ENCODE results near the gene ITPRID2. TPM values are rescaled to one million over a fixed set of nuclear protein-coding genes. Genes with fewer than 3 reads are reported as not detected.

The ITPRID2 gene
- total RNA-seq, 1 experiment from 2014 or later, result 54.8 TPM

- no peak overlapping the region for H3K4me3 Mint-ChIP-seq (ENCODE audit: unreplicated experiment)
- H3K9me3 Mint-ChIP-seq (ENCODE audit: unreplicated experiment), result no peaks in the 10 kb centered on the region
- ChIA-PET POLR2A (no interaction called here), CTCF (no interaction called here)
- no peak overlapping the region for H3K27ac Mint-ChIP-seq (ENCODE audit: unreplicated experiment)
- no peaks in the 10 kb centered on the region for H3K9me3 ChIP-seq
- TF ChIP-seq CTCF (IDR thresholded peaks at IDR 0.05; ENCODE audit: insufficient read depth in 1 of 2, low read depth in 1 of 2, low read length in 1 of 2, severe bottlenecking in 1 of 2, unreplicated experiment in 1 of 2), result no peak
- no peaks in the 10 kb centered on the region for H3K36me3 Mint-ChIP-seq (ENCODE audit: insufficient read depth, unreplicated experiment)
- H3K4me1 ChIP-seq, result no peaks in the 10 kb centered on the region; the same call in 1 of the 2 replicates
- H3K27me3 Mint-ChIP-seq (ENCODE audit: insufficient read depth, unreplicated experiment), result peaks cover 2% of the 10 kb centered on the region
- H3K36me3 ChIP-seq (ENCODE audit: control insufficient read depth, insufficient read depth, low read length), result no peaks in the 10 kb centered on the region
- no peaks in the 10 kb centered on the region for H3K27me3 ChIP-seq (replicated peaks; ENCODE audit: control insufficient read depth, insufficient read depth, low read length)
- H3K4me3 ChIP-seq (ENCODE audit: low read depth, low read length), result no peak overlapping the region
- intact Hi-C loops (cut with micrococcal nuclease; ENCODE audit: unreplicated experiment), result no loop called here
- no TSS peak for BruUV-seq (replicated peaks)
- no peaks in the 10 kb centered on the region for H3K4me1 Mint-ChIP-seq (ENCODE audit: low read depth, unreplicated experiment)
- DNase-seq, result no peak
Measured at GRCh38 chr2:181848261-181848886, 43.2 kb upstream of the ITPRID2 start.

GRCh38 chr2:181849601-181850000, 41.9 kb upstream of the ITPRID2 start:
- no peak for TF ChIP-seq CTCF (IDR thresholded peaks at IDR 0.05; ENCODE audit: insufficient read depth in 1 of 2, low read depth in 1 of 2, low read length in 1 of 2, severe bottlenecking in 1 of 2, unreplicated experiment in 1 of 2)
- CTCF ChIA-PET, result no interaction called here

GRCh38 chr2:181850936-181851560, 40.5 kb upstream of the ITPRID2 start:
- ChIA-PET POLR2A (no interaction called here), CTCF (no interaction called here)
- H3K36me3 Mint-ChIP-seq (ENCODE audit: insufficient read depth, unreplicated experiment), result no peaks in the 10 kb centered on the region
- Histone ChIP-seq H3K4me3 (ENCODE audit: low read depth, low read length) (no peak overlapping the region), H3K9me3 (no peaks in the 10 kb centered on the region), H3K4me1 (no peaks in the 10 kb centered on the region; the same call in 1 of the 2 replicates), H3K36me3 (ENCODE audit: control insufficient read depth, insufficient read depth, low read length) (no peaks in the 10 kb centered on the region), H3K27me3 (replicated peaks; ENCODE audit: control insufficient read depth, insufficient read depth, low read length) (no peaks in the 10 kb centered on the region)
- no TSS peak for BruUV-seq (replicated peaks)
- no peak overlapping the region for H3K4me3 Mint-ChIP-seq (ENCODE audit: unreplicated experiment)
- no peaks in the 10 kb centered on the region for H3K27me3 Mint-ChIP-seq (ENCODE audit: insufficient read depth, unreplicated experiment)
- H3K9me3 Mint-ChIP-seq (ENCODE audit: unreplicated experiment), result no peaks in the 10 kb centered on the region
- no peak for TF ChIP-seq CTCF (IDR thresholded peaks at IDR 0.05; ENCODE audit: insufficient read depth in 1 of 2, low read depth in 1 of 2, low read length in 1 of 2, severe bottlenecking in 1 of 2, unreplicated experiment in 1 of 2)
- intact Hi-C loops (cut with micrococcal nuclease; ENCODE audit: unreplicated experiment), result no loop called here
- DNase-seq, result no peak
- no peak overlapping the region for H3K27ac Mint-ChIP-seq (ENCODE audit: unreplicated experiment)
- no peaks in the 10 kb centered on the region for H3K4me1 Mint-ChIP-seq (ENCODE audit: low read depth, unreplicated experiment)

More at GRCh38 chr2:181849601-181850000, 41.9 kb upstream of the ITPRID2 start:
- Histone ChIP-seq H3K27me3 (replicated peaks; ENCODE audit: control insufficient read depth, insufficient read depth, low read length) (no peaks in the 10 kb centered on the region), H3K4me3 (ENCODE audit: low read depth, low read length) (no peak overlapping the region), H3K4me1 (no peaks in the 10 kb centered on the region; the same call in 1 of the 2 replicates), H3K9me3 (no peaks in the 10 kb centered on the region), H3K36me3 (ENCODE audit: control insufficient read depth, insufficient read depth, low read length) (no peaks in the 10 kb centered on the region)
- intact Hi-C loops (cut with micrococcal nuclease; ENCODE audit: unreplicated experiment), result no loop called here
- Mint-ChIP-seq H3K9me3 (ENCODE audit: unreplicated experiment) (no peaks in the 10 kb centered on the region), H3K36me3 (ENCODE audit: insufficient read depth, unreplicated experiment) (no peaks in the 10 kb centered on the region), H3K4me3 (ENCODE audit: unreplicated experiment) (no peak overlapping the region), H3K27ac (ENCODE audit: unreplicated experiment) (no peak overlapping the region), H3K27me3 (ENCODE audit: insufficient read depth, unreplicated experiment) (peaks cover under 1% of the 10 kb centered on the region), H3K4me1 (ENCODE audit: low read depth, unreplicated experiment) (no peaks in the 10 kb centered on the region)
- DNase-seq, result no peak
- POLR2A ChIA-PET, result no interaction called here
- BruUV-seq (replicated peaks), result no TSS peak

All from Caco-2 (cell line).